SU-DHL-6 (cell line): ENCODE results near the gene SPRY4.

Source experiments
- H2AFZ ChIP-seq: fragments of 200-600 bp; sonication (generic); 2 replicates; pipeline ENCODE4 v1.6.1; 2014; ENCODE audit warnings: low read depth, mild to moderate bottlenecking, moderate library complexity, mixed read lengths, antibody characterized with exemption, low read length; ENCODE audit not compliant: severe bottlenecking
- H3F3A ChIP-seq: fragments of 200-600 bp; shearing (Covaris generic); 2 replicates; pipeline ENCODE4 v1.6.0; 2016; ENCODE audit warnings: antibody characterized with exemption, mild to moderate bottlenecking; ENCODE audit not compliant: insufficient read depth
- H3K27ac ChIP-seq: fragments of 200-600 bp; sonication (generic); 2 replicates; pipeline ENCODE4 v1.5.1; 2016; ENCODE audit warnings: low read depth, mild to moderate bottlenecking, low read length, moderate library complexity, mixed read lengths
- H3K27me3 ChIP-seq: fragments of 200-600 bp; sonication (generic), shearing (Covaris generic); 2 replicates; pipeline ENCODE4 v1.6.0; 2014; ENCODE audit warnings: mild to moderate bottlenecking, low read length
- H3K36me3 ChIP-seq: fragments of 200-600 bp; sonication (generic); 2 replicates; pipeline ENCODE4 v1.6.1; 2014; ENCODE audit warnings: mild to moderate bottlenecking, low read length, mixed read lengths
- H3K4me2 ChIP-seq: fragments of 300-600, 200-600 bp; shearing (Covaris generic), sonication (generic); 2 replicates; pipeline ENCODE4 v1.6.0; 2014; ENCODE audit warnings: low read length, low read depth, mild to moderate bottlenecking; ENCODE audit not compliant: poor library complexity, severe bottlenecking
- H3K4me3 ChIP-seq: fragments of 200-600 bp; sonication (generic); 2 replicates; pipeline ENCODE4 v1.5.1; 2014; ENCODE audit warnings: antibody characterized with exemption, low read length, mild to moderate bottlenecking, mixed read lengths; ENCODE audit not compliant: insufficient read depth, poor library complexity, severe bottlenecking
- H3K79me2 ChIP-seq: fragments of 200-600 bp; sonication (generic); 2 replicates; pipeline ENCODE4 v1.6.1; 2014; ENCODE audit warnings: mild to moderate bottlenecking, low read length, moderate library complexity; ENCODE audit not compliant: insufficient read depth
- H3K9ac ChIP-seq: fragments of 200-600 bp; sonication (generic); 2 replicates; pipeline ENCODE4 v1.7.0; 2014; ENCODE audit warnings: mild to moderate bottlenecking, low read length
- H3K9me2 ChIP-seq: fragments of 200-600 bp; sonication (generic); replicated peaks from 2 replicates; pipeline ENCODE4 v1.6.1; 2014; ENCODE audit warnings: low read length; ENCODE audit not compliant: insufficient read depth
- H3K9me3 ChIP-seq: fragments of 200-600 bp; sonication (generic); 2 replicates; pipeline ENCODE4 v1.6.1; 2014; ENCODE audit warnings: low read length, mixed read lengths; ENCODE audit not compliant: insufficient read depth
- H4K20me1 ChIP-seq: fragments of 200-600 bp; sonication (generic); 2 replicates; pipeline ENCODE4 v1.6.1; 2014; ENCODE audit warnings: low read depth, mild to moderate bottlenecking, antibody characterized with exemption, low read length, moderate library complexity, mixed read lengths
- CTCF ChIP-seq: fragments of 200-600 bp; sonication (generic); IDR thresholded peaks from one replicate; pipeline ENCODE4 v1.5.1; 2017; ENCODE audit warnings: antibody characterized with exemption, mild to moderate bottlenecking, low read length, moderate library complexity; ENCODE audit not compliant: insufficient read depth, poor library complexity, severe bottlenecking
- EZH2phosphoT487 ChIP-seq: fragments of 200-600 bp; sonication (generic), shearing (Covaris generic); conservative IDR thresholded peaks from 2 replicates; pipeline ENCODE4 v1.6.1; 2018; ENCODE audit warnings: mild to moderate bottlenecking, antibody characterized with exemption, low read length, moderate library complexity, mixed read lengths

SPRY4 gene

GRCh38 chr5:142360051-142360498 is 35.3 kb upstream of the SPRY4 start:
- H3K4me2 ChIP-seq, result no peak overlapping the region
- no peaks in the 10 kb centered on the region for H3F3A ChIP-seq
- H3K9me2 ChIP-seq, result no peaks in the 10 kb centered on the region
- H3K27me3 ChIP-seq, result 0 out of 2 replicates have a peak, but pooled peaks cover 3% of the 10 kb centered on the region
- H2AFZ ChIP-seq, result no peak overlapping the region
- no peak overlapping the region for H3K9ac ChIP-seq
- no peak overlapping the region for H3K4me3 ChIP-seq
- no peaks in the 10 kb centered on the region for H3K79me2 ChIP-seq
- TF ChIP-seq CTCF, result no peak
- no peak for TF ChIP-seq EZH2phosphoT487
- no peaks in the 10 kb centered on the region for H3K9me3 ChIP-seq
- H4K20me1 ChIP-seq, result no peaks in the 10 kb centered on the region
- H3K27ac ChIP-seq, result no peak overlapping the region
- no peaks in the 10 kb centered on the region for H3K36me3 ChIP-seq

- Histone ChIP-seq H3K27ac (no peak overlapping the region), H2AFZ (no peak overlapping the region), H3K36me3 (no peaks in the 10 kb centered on the region), H3K9me3 (no peaks in the 10 kb centered on the region), H3K4me3 (no peak overlapping the region), H3K4me2 (no peak overlapping the region), H3K79me2 (no peaks in the 10 kb centered on the region), H4K20me1 (no peaks in the 10 kb centered on the region), H3K9ac (no peak overlapping the region), H3F3A (no peaks in the 10 kb centered on the region), H3K9me2 (no peaks in the 10 kb centered on the region), H3K27me3 (0 out of 2 replicates have a peak, but pooled peaks cover 3% of the 10 kb centered on the region)
- TF ChIP-seq CTCF (no peak), EZH2phosphoT487 (no peak)
Observed at GRCh38 chr5:142358648-142359047, 33.8 kb upstream of the SPRY4 start.

- TF ChIP-seq EZH2phosphoT487 (no peak), CTCF (no peak)
- Histone ChIP-seq H3K4me2 (no peak overlapping the region), H3K9ac (no peak overlapping the region), H3K36me3 (no peaks in the 10 kb centered on the region), H3K4me3 (no peak overlapping the region), H3K79me2 (no peaks in the 10 kb centered on the region), H2AFZ (no peak overlapping the region), H3K9me3 (no peaks in the 10 kb centered on the region), H3F3A (no peaks in the 10 kb centered on the region), H3K27me3 (0 out of 2 replicates have a peak, but pooled peaks cover 3% of the 10 kb centered on the region), H4K20me1 (no peaks in the 10 kb centered on the region), H3K27ac (no peak overlapping the region), H3K9me2 (no peaks in the 10 kb centered on the region)
Observed at GRCh38 chr5:142358121-142358520, 33.3 kb upstream of the SPRY4 start.
